HepG2 (cell line): ENCODE data around the gene IDUA. TPM values are rescaled to one million over a fixed set of nuclear protein-coding genes. Genes with fewer than 3 reads are reported as not detected.

Experiments used
- BRCA1 ChIP-seq: sonication (generic); formaldehyde crosslinking; IDR thresholded peaks from 2 replicates; pipeline ENCODE4 v1.4.0; 2020; ENCODE audit warnings: missing genetic modification reagents
- DPF2 ChIP-seq: sonication (generic); formaldehyde crosslinking; IDR thresholded peaks from 2 replicates; pipeline ENCODE4 v1.4.0; 2020; ENCODE audit warnings: mild to moderate bottlenecking, low read depth, missing genetic modification reagents, borderline replicate concordance
- ERF ChIP-seq: IDR thresholded peaks from 2 replicates; pipeline ENCODE4 v1.6.1; 2018; ENCODE audit warnings: missing biosample characterization, missing genetic modification reagents
- HNRNPLL ChIP-seq: fragments of 200-400 bp; formaldehyde crosslinking; IDR thresholded peaks from 2 replicates; pipeline ENCODE4 v1.6.1; 2017; ENCODE audit warnings: mild to moderate bottlenecking, low read depth, low read length; ENCODE audit not compliant: poor library complexity, severe bottlenecking
- JARID2 ChIP-seq: sonication (generic); formaldehyde crosslinking; IDR thresholded peaks from 2 replicates; pipeline ENCODE4 v1.8.1; 2023; ENCODE audit warnings: missing genetic modification reagents, inconsistent platforms; ENCODE audit not compliant: insufficient replicate concordance
- KDM4B ChIP-seq: sonication (generic); formaldehyde crosslinking; IDR thresholded peaks from 2 replicates; pipeline ENCODE4 v1.4.0; 2020; ENCODE audit warnings: missing genetic modification reagents
- MEIS2 ChIP-seq: sonication (generic); formaldehyde crosslinking; IDR thresholded peaks from 2 replicates; pipeline ENCODE4 v1.9.0; 2021; ENCODE audit warnings: mild to moderate bottlenecking, missing genetic modification reagents
- NAIF1 ChIP-seq: sonication (generic); formaldehyde crosslinking; IDR thresholded peaks from 2 replicates; pipeline ENCODE4 v1.5.0; 2020; ENCODE audit warnings: mild to moderate bottlenecking, missing genetic modification reagents, borderline replicate concordance
- PRPF4 ChIP-seq: fragments of 200-400 bp; formaldehyde crosslinking; IDR thresholded peaks from 2 replicates; pipeline ENCODE4 v1.6.1; 2016; ENCODE audit warnings: low read length, low read depth; ENCODE audit not compliant: poor library complexity, severe bottlenecking
- TARDBP ChIP-seq: sonication (generic); formaldehyde crosslinking; IDR thresholded peaks from 2 replicates; pipeline ENCODE4 v1.8.0; 2022; ENCODE audit warnings: mild to moderate bottlenecking, missing genetic modification reagents
- YY1 ChIP-seq: IDR thresholded peaks from 2 replicates; pipeline ENCODE4 v1.6.1; 2011; ENCODE audit warnings: low read length, low read depth, moderate library complexity, mild to moderate bottlenecking; ENCODE audit not compliant: insufficient read depth, insufficient replicate concordance
- ZNF460 ChIP-seq: sonication (generic); formaldehyde crosslinking; IDR thresholded peaks from 2 replicates; pipeline ENCODE4 v1.5.1; 2020; ENCODE audit warnings: missing genetic modification reagents, mild to moderate bottlenecking, borderline replicate concordance
- ZNF547 ChIP-seq: sonication (generic); formaldehyde crosslinking; IDR thresholded peaks from 2 replicates; pipeline ENCODE4 v1.5.1; 2020; ENCODE audit warnings: mild to moderate bottlenecking, missing genetic modification reagents
- polyA plus RNA-seq, 8 experiments: library from polyadenylated mRNA; depleted of rRNA in 3 of 8; stranded (reverse) in 7 of 8; unstranded in 1 of 8; fragments of >200 nt; fragmentation: Illumina TruSeq in 4 of 8; extraction: Trizol in 4 of 8; gene quantifications; 2 replicates each; pipeline versions ENCODE4 v1.2.1 to v1.2.3, GENCODE V29; 2011 to 2016; ENCODE audit warnings: low read depth in 4 of 8, missing spikeins in 1 of 8, mixed read lengths in 1 of 8; ENCODE audit not compliant: insufficient read depth in 1 of 8
- total RNA-seq, 5 experiments: library from RNA; depleted of rRNA; stranded (reverse); fragments of >200 nt; fragmentation: Illumina TruSeq; extraction: Trizol; gene quantifications; 2 replicates each; pipeline ENCODE4 v1.2.3, GENCODE V29; 2016; ENCODE audit warnings: low read depth in 1 of 5
- TF ChIP-seq, protein P1 (sequence below): sonication (generic); formaldehyde crosslinking; IDR thresholded peaks from 2 replicates; pipeline ENCODE4 v1.9.0; 2021; ENCODE audit warnings: missing genetic modification reagents, mild to moderate bottlenecking, borderline replicate concordance
- TF ChIP-seq, protein P2 (sequence below): sonication (generic); formaldehyde crosslinking; IDR thresholded peaks from 2 replicates; pipeline ENCODE4 v1.4.0; 2020; ENCODE audit warnings: missing genetic modification reagents; ENCODE audit errors: not compliant biosample characterization
- TF ChIP-seq, protein P3 (sequence below): sonication (generic); formaldehyde crosslinking; conservative IDR thresholded peaks from 2 replicates; pipeline ENCODE4 v1.4.0; 2020; ENCODE audit warnings: missing genetic modification reagents
- TF ChIP-seq, protein P4 (sequence below): sonication (generic); formaldehyde crosslinking; IDR thresholded peaks from 2 replicates; pipeline ENCODE4 v1.8.0; 2022; ENCODE audit warnings: missing genetic modification reagents, mild to moderate bottlenecking, moderate library complexity, borderline replicate concordance
- TF ChIP-seq, protein P5 (sequence below): sonication (generic); formaldehyde crosslinking; conservative IDR thresholded peaks from 2 replicates; pipeline ENCODE4 v1.8.0; 2022; ENCODE audit warnings: mild to moderate bottlenecking, moderate library complexity, missing genetic modification reagents
- TF ChIP-seq, protein P6 (sequence below): IDR thresholded peaks from 2 replicates; pipeline ENCODE4 v1.6.1; 2012; ENCODE audit warnings: low read depth, low read length, improper control_type of control experiment

Gene IDUA
- total and polyA plus RNA-seq, 2 of the 13 experiments (the other 11 are each of a cell fraction or from before 2014, with no cell fraction given): 0.77 to 1.0 TPM

DNA sequence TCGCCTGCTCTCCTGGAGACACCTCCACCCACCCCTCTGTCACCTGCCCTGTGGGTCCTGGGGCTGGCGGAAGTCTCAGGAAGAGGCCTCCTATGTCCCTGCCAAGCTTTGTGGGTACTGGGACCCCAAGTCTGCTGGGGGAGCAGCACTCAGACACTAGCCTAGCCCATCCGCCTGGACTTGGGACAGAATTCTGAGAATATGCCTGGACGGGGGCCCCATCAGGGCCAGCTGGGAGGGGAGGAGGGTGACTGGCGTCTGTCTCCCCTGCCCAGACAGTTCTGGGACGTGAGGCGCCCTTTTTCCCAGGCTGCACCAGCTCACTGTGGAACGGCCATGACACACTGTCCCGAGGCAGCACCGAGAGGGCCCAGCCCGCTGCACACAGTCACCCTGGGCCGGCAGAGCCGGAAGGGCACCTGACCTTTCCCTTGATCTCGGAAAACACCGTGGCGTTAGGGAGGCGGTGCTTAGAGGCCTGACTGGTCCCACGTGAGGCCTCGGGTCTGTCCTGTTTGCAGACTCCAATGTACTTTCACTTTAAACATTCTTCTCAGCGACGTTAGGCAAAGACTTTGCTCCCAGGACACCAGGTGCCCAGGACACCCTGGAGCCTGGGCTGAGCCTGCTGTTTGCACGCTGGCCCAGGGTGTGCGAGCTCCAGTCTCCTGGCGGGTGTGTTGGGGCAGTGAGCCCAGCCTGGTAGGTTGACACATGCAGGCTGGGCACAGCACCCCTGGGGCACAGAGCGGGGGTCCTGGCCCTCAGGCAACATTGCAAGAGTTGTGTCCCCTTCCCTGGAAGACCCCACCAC is 5.7 kb downstream of the IDUA start (continued):
- TF ChIP-seq, protein P1, sequence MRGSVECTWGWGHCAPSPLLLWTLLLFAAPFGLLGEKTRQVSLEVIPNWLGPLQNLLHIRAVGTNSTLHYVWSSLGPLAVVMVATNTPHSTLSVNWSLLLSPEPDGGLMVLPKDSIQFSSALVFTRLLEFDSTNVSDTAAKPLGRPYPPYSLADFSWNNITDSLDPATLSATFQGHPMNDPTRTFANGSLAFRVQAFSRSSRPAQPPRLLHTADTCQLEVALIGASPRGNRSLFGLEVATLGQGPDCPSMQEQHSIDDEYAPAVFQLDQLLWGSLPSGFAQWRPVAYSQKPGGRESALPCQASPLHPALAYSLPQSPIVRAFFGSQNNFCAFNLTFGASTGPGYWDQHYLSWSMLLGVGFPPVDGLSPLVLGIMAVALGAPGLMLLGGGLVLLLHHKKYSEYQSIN: no peak
- no peak for TF ChIP-seq JARID2 (CRISPR knock-in tag)
- TF ChIP-seq, protein P2, sequence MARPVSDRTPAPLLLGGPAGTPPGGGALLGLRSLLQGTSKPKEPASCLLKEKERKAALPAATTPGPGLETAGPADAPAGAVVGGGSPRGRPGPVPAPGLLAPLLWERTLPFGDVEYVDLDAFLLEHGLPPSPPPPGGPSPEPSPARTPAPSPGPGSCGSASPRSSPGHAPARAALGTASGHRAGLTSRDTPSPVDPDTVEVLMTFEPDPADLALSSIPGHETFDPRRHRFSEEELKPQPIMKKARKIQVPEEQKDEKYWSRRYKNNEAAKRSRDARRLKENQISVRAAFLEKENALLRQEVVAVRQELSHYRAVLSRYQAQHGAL (CRISPR knock-in tag): no peak
- TF ChIP-seq, protein P3, sequence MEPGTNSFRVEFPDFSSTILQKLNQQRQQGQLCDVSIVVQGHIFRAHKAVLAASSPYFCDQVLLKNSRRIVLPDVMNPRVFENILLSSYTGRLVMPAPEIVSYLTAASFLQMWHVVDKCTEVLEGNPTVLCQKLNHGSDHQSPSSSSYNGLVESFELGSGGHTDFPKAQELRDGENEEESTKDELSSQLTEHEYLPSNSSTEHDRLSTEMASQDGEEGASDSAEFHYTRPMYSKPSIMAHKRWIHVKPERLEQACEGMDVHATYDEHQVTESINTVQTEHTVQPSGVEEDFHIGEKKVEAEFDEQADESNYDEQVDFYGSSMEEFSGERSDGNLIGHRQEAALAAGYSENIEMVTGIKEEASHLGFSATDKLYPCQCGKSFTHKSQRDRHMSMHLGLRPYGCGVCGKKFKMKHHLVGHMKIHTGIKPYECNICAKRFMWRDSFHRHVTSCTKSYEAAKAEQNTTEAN (CRISPR knock-in tag): peak; percentile 75; the same call in 1 of the 2 replicates
- no peak for TF ChIP-seq HNRNPLL
- TF ChIP-seq ERF: peak; percentile 82
- TF ChIP-seq, protein P4, sequence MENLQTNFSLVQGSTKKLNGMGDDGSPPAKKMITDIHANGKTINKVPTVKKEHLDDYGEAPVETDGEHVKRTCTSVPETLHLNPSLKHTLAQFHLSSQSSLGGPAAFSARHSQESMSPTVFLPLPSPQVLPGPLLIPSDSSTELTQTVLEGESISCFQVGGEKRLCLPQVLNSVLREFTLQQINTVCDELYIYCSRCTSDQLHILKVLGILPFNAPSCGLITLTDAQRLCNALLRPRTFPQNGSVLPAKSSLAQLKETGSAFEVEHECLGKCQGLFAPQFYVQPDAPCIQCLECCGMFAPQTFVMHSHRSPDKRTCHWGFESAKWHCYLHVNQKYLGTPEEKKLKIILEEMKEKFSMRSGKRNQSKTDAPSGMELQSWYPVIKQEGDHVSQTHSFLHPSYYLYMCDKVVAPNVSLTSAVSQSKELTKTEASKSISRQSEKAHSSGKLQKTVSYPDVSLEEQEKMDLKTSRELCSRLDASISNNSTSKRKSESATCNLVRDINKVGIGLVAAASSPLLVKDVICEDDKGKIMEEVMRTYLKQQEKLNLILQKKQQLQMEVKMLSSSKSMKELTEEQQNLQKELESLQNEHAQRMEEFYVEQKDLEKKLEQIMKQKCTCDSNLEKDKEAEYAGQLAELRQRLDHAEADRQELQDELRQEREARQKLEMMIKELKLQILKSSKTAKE (CRISPR knock-in tag): peak; percentile 83
- peak; percentile 46; the same call in 1 of the 2 replicates for TF ChIP-seq DPF2 (CRISPR knock-in tag)
- peak; percentile 83 for TF ChIP-seq MEIS2 (CRISPR knock-in tag)
- TF ChIP-seq, protein P5, sequence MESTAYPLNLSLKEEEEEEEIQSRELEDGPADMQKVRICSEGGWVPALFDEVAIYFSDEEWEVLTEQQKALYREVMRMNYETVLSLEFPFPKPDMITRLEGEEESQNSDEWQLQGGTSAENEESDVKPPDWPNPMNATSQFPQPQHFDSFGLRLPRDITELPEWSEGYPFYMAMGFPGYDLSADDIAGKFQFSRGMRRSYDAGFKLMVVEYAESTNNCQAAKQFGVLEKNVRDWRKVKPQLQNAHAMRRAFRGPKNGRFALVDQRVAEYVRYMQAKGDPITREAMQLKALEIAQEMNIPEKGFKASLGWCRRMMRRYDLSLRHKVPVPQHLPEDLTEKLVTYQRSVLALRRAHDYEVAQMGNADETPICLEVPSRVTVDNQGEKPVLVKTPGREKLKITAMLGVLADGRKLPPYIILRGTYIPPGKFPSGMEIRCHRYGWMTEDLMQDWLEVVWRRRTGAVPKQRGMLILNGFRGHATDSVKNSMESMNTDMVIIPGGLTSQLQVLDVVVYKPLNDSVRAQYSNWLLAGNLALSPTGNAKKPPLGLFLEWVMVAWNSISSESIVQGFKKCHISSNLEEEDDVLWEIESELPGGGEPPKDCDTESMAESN (CRISPR knock-in tag): peak; percentile 44; the same call in 1 of the 2 replicates
- no peak for TF ChIP-seq ZNF460 (CRISPR knock-in tag)
- TF ChIP-seq BRCA1 (CRISPR knock-in tag): no peak
- TF ChIP-seq, protein P6, sequence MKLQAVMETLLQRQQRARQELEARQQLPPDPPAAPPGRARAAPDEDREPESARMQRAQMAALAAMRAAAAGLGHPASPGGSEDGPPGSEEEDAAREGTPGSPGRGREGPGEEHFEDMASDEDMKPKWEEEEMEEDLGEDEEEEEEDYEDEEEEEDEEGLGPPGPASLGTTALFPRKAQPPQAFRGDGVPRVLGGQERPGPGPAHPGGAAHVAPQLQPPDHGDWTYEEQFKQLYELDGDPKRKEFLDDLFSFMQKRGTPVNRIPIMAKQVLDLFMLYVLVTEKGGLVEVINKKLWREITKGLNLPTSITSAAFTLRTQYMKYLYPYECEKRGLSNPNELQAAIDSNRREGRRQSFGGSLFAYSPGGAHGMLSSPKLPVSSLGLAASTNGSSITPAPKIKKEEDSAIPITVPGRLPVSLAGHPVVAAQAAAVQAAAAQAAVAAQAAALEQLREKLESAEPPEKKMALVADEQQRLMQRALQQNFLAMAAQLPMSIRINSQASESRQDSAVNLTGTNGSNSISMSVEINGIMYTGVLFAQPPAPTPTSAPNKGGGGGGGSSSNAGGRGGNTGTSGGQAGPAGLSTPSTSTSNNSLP: no peak
- peak; percentile 92 for TF ChIP-seq TARDBP
- TF ChIP-seq PRPF4: no peak
- TF ChIP-seq NAIF1: no peak
- TF ChIP-seq KDM4B (CRISPR knock-in tag): no peak
- no peak for TF ChIP-seq ZNF547 (CRISPR knock-in tag)
- TF ChIP-seq YY1: peak; percentile 82
